Spleen (tissue), 11 donors: ENCODE results near the gene ZNF672. TPM values are rescaled to one million over a fixed set of nuclear protein-coding genes. Genes with fewer than 3 reads are reported as not detected.
A peak's percentile ranks its signal among the peaks of the same experiment; 100 is the strongest.

Experiments used
- DNase-seq: peaks from one replicate; pipeline ENCODE4 v3.0.0-alpha.2; 2020
- H3K27ac ChIP-seq, 8 donors: fragments of 200-600 bp; sonication (generic) in 7 of 8; 1 replicate in 4 of 8; 2 replicates in 4 of 8; pipeline versions ENCODE4 v1.5.0 to v1.8.0; 2016 to 2021; ENCODE audit warnings: inconsistent platforms in 4 of 8, mild to moderate bottlenecking in 4 of 8, moderate library complexity in 1 of 8
- H3K27me3 ChIP-seq, 7 donors: fragments of 200-600 bp; sonication (generic) in 6 of 7; replicated peaks in 1 of 7; 1 replicate in 4 of 7; 2 replicates in 3 of 7; pipeline versions ENCODE4 v1.5.0 to v1.8.0; 2016 to 2021; ENCODE audit warnings: inconsistent platforms in 3 of 7, mild to moderate bottlenecking in 1 of 7
- H3K36me3 ChIP-seq, 6 donors: fragments of 200-600 bp; sonication (generic) in 5 of 6; 1 replicate in 4 of 6; 2 replicates in 2 of 6; pipeline versions ENCODE4 v1.5.0 to v1.8.0; 2016 to 2021; ENCODE audit warnings: inconsistent platforms in 2 of 6
- H3K4me1 ChIP-seq, 6 donors: fragments of 200-600 bp; sonication (generic) in 5 of 6; 1 replicate in 3 of 6; 2 replicates in 3 of 6; pipeline versions ENCODE4 v1.5.0 to v1.8.0; 2016 to 2021; ENCODE audit warnings: inconsistent platforms in 3 of 6
- H3K4me3 ChIP-seq, 8 donors: fragments of 200-600 bp; sonication (generic) in 7 of 8; 1 replicate in 4 of 8; 2 replicates in 4 of 8; pipeline versions ENCODE4 v1.5.0 to v1.8.0; 2016 to 2021; ENCODE audit warnings: inconsistent platforms in 4 of 8, mild to moderate bottlenecking in 4 of 8, moderate library complexity in 2 of 8
- H3K9me3 ChIP-seq, 8 donors: fragments of 200-600 bp; sonication (generic) in 7 of 8; 1 replicate in 4 of 8; 2 replicates in 4 of 8; pipeline versions ENCODE4 v1.5.0 to v1.8.0; 2016 to 2021; ENCODE audit warnings: inconsistent platforms in 4 of 8
- POLR2A ChIP-seq, 3 donors: fragments of 450-650 bp; IDR thresholded peaks; one replicate each; pipeline ENCODE4 v1.5.1; 2017; ENCODE audit warnings: antibody characterized with exemption in 3 of 3, mild to moderate bottlenecking in 1 of 3
- POLR2AphosphoS5 ChIP-seq, 3 donors: sonication (generic); formaldehyde crosslinking; IDR thresholded peaks; one replicate each; pipeline ENCODE4 v1.5.1; 2017; ENCODE audit warnings: antibody characterized with exemption in 3 of 3
- WGBS, 5 donors: extraction: QIAGEN DNeasy Blood & Tissue Kit in 3 of 5; methylation state at CpG; one replicate each; pipeline versions ENCODE4 v1.1.5 to v1.1.7; 2013 to 2018; 5-methylcytosine and 5-hydroxymethylcytosine counted together
- intact Hi-C: fragments of 100-400 bp; cut with DNase I; formaldehyde crosslinking; loops from one replicate; pipeline ENCODE4 v1.15.0; 2023; ENCODE audit warnings: low total_unique reads
- polyA plus RNA-seq, 3 donors: library from polyadenylated mRNA; stranded (reverse); fragments of 200-250 nt; gene quantifications; one replicate each; pipeline ENCODE4 v1.2.1, GENCODE V29; 2013
- total RNA-seq, 7 donors: library from RNA; depleted of rRNA in 3 of 7; stranded (reverse); fragments of >200 nt in 3 of 7; fragmentation: NEBNext Ultra II Directional in 4 of 7; extraction: Animal tissue kit (Norgen Biotek cat#: 25700) in 4 of 7; gene quantifications; one replicate each; pipeline versions ENCODE4 v1.1.0 to v1.2.1, GENCODE V29; 2016 to 2021
- TF ChIP-seq, protein P1 (sequence below), 11 experiments: fragments of 200-600 bp in 7 of 11; fragments of 450-650 bp in 4 of 11; sonication (generic) in 4 of 11; IDR thresholded peaks in 8 of 11; conservative IDR thresholded peaks in 3 of 11; 1 replicate in 7 of 11; 2 replicates in 4 of 11; pipeline versions ENCODE4 v1.4.0 to v1.8.0; 2016 to 2021; ENCODE audit warnings: antibody characterized with exemption in 11 of 11, inconsistent platforms in 4 of 11, mild to moderate bottlenecking in 1 of 11
- donor health status: healthy with polysubstance abuse.
- donor health status: DM: no; HTN: no; CAD: no; lungs with moderate emphysema.
- donor health status: DM: no; HTN: no; CAD: no.
- donor health status: Bipolar disorder and iron deficiency.
- donor health status: healthy.
- donor health status: DM: no; HTN: no; CAD: no.
- donor health status: DM: yes; HTN: yes; CAD: no.

ZNF672 gene
- total and polyA plus RNA-seq, 10 donors: 13.2 to 43.1 (median 36.1) TPM

DNA sequence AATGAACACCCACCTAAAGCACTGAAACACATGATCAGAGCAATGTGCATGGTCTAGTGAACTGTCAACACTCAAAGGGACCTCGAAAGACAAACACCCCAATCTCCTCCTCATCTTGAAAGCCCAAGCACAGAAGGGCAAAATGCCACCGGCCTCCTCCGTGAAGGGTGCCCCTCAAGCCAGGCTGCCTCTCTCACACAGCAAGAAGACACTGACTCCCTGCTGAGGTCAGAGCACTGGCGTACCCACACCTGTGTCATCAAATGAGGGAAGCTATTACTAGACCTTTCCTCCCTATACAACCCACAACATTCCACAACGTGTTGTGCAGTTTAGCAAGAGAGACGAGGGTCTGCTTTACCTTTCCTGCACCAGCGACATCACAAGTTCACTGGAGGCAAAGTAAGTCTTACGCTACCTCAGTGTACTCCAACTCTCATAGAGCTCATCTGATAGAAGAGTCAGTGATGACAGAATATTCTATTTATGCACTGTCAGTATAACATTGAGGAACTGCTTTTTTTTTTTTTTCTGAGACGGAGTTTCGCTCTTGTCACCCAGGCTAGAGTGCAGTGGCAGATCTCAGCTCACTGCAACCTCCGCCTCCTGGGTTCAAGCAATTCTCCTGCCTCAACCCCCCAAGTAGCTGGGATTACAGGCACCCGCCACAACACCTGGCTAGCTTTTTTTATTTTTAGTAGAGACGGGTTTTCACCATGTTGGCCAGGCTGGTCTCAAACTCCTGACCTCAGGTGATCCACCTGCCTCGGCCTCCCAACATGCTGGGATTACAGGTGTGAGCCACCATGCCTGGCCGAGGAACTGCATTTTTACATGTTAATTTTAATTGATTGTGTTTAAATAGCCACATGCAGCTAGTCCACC, 15.6 kb upstream of the ZNF672 start:
- H3K36me3 ChIP-seq: peaks cover 0 to 64% (median 16%) of the 10 kb centered on the region in 6 donors
- H3K4me3 ChIP-seq: peak overlapping the region in 4 of 8 donors; percentile 4 to 92 (median 36)
- DNase-seq: peak; percentile 72
- WGBS, 5 donors: 67 to 79% (median 72%) methylated on average over 15 of the region's 15 CpGs
- TF ChIP-seq POLR2AphosphoS5 (IDR thresholded peaks at IDR 0.05): peak in 1 of 3 donors; percentile 12
- no peak for TF ChIP-seq POLR2A (IDR thresholded peaks at IDR 0.05)
- intact Hi-C loops: no loop called here
- H3K27me3 ChIP-seq: no peaks in the 10 kb centered on the region
- peak overlapping the region in 7 of 8 donors; percentile 34 to 98 (median 79) for H3K27ac ChIP-seq
- H3K4me1 ChIP-seq: peaks cover 42 to 90% (median 87%) of the 10 kb centered on the region in 6 donors
- no peaks in the 10 kb centered on the region for H3K9me3 ChIP-seq

DNA sequence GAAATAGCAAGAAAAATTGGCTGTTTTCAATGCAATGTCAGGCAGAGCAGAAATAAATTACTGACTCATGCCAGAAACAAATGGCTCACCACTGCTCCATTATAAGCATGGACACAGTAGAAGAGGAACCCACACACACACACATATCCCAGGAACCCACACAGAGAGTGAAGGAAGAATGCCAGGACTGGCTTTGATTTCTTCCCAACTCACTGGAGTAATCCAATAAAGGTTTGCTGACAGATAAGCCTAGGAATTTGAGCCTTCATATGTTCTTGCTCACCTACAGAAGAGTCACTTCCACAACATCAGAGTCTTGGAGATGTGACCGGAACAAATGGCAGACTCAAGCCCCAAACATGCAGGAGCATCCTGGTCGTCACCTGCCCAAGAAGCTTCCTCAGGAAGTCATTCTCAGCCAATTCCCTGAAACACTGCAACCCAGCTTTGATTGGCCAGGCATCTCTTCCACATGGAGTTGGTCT, 14.5 kb upstream of the ZNF672 start:
- no peaks in the 10 kb centered on the region for H3K9me3 ChIP-seq
- H3K27ac ChIP-seq: peak overlapping the region in 3 of 8 donors; percentile 60 to 98 (median 96)
- H3K36me3 ChIP-seq: peaks cover 0 to 58% (median 16%) of the 10 kb centered on the region in 6 donors
- peak overlapping the region in 4 of 8 donors; percentile 4 to 92 (median 70) for H3K4me3 ChIP-seq
- WGBS, 5 donors: 65 to 88% (median 72%) methylated on average over 2 of the region's 2 CpGs
- H3K27me3 ChIP-seq: no peaks in the 10 kb centered on the region
- peaks cover 37 to 88% (median 77%) of the 10 kb centered on the region in 6 donors for H3K4me1 ChIP-seq
- DNase-seq: no peak
- TF ChIP-seq, protein P1, sequence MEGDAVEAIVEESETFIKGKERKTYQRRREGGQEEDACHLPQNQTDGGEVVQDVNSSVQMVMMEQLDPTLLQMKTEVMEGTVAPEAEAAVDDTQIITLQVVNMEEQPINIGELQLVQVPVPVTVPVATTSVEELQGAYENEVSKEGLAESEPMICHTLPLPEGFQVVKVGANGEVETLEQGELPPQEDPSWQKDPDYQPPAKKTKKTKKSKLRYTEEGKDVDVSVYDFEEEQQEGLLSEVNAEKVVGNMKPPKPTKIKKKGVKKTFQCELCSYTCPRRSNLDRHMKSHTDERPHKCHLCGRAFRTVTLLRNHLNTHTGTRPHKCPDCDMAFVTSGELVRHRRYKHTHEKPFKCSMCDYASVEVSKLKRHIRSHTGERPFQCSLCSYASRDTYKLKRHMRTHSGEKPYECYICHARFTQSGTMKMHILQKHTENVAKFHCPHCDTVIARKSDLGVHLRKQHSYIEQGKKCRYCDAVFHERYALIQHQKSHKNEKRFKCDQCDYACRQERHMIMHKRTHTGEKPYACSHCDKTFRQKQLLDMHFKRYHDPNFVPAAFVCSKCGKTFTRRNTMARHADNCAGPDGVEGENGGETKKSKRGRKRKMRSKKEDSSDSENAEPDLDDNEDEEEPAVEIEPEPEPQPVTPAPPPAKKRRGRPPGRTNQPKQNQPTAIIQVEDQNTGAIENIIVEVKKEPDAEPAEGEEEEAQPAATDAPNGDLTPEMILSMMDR (IDR thresholded peaks at IDR 0.05 in 8 of 11, conservative IDR thresholded peaks at IDR 0.05 in 3 of 11): no peak
- TF ChIP-seq POLR2A (IDR thresholded peaks at IDR 0.05): no peak
- no peak for TF ChIP-seq POLR2AphosphoS5 (IDR thresholded peaks at IDR 0.05)
- intact Hi-C loops: no loop called here

DNA sequence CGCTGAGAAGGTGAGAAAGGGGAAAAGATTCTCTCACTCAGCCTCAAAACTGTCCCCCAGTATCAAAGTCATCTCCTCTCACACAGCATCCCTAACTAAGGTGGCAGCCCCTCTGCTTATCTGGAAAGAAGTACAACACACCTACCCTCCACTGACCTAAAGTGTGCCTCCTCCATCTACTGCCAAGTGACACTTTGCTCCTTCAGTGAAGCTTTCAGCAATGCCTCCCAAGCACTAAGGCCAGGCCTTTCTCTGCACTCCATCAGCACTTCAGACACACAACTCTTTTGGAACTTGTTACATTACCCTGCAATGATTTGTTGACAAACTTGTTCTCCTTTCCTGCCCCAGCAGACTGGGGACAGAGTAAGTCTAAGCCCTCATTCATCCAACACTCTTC, 13.7 kb upstream of the ZNF672 start:
- no peaks in the 10 kb centered on the region for H3K27me3 ChIP-seq
- peaks cover 0 to 54% (median 16%) of the 10 kb centered on the region in 6 donors for H3K36me3 ChIP-seq
- no peaks in the 10 kb centered on the region for H3K9me3 ChIP-seq
- no peak for DNase-seq
- WGBS, 5 donors: 86 to 100% (median 95%) methylated on average over 1 of the region's 1 CpG
- intact Hi-C loops: no loop called here
- peaks cover 37 to 88% (median 73%) of the 10 kb centered on the region in 6 donors for H3K4me1 ChIP-seq
- H3K4me3 ChIP-seq: peak overlapping the region in 7 of 8 donors; percentile 63 to 92 (median 69)
- TF ChIP-seq, protein P1 (IDR thresholded peaks at IDR 0.05 in 8 of 11, conservative IDR thresholded peaks at IDR 0.05 in 3 of 11): no peak
- TF ChIP-seq POLR2A (IDR thresholded peaks at IDR 0.05) (no peak), POLR2AphosphoS5 (IDR thresholded peaks at IDR 0.05) (no peak)
- peak overlapping the region in 4 of 8 donors; percentile 96 to 100 (median 98) for H3K27ac ChIP-seq

DNA sequence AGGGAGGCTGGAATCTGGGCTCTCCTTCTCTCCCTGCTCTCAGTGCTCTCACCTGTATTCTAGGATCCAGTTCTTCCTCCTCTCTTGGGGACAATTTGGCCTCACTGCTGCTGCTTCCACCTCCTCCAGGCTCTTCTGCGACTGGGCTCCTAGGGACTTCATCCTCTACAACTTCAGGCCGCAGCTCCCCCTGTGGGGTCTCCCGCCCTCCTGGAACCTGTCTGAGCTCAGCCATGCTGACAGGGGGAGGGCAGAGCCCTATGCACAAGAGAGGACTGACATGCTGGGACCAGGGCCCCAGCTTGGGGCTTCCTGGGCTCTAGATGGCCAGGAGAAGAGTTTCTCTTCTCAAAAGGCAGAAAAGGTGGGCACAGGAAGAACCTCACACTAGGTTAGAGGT, 13.3 kb upstream of the ZNF672 start:
- H3K4me3 ChIP-seq: peak overlapping the region in 7 of 8 donors; percentile 63 to 92 (median 69)
- TF ChIP-seq POLR2A (IDR thresholded peaks at IDR 0.05): no peak
- TF ChIP-seq, protein P1 (IDR thresholded peaks at IDR 0.05 in 8 of 11, conservative IDR thresholded peaks at IDR 0.05 in 3 of 11): no peak
- no peak for TF ChIP-seq POLR2AphosphoS5 (IDR thresholded peaks at IDR 0.05)
- H3K9me3 ChIP-seq: no peaks in the 10 kb centered on the region
- intact Hi-C loops: no loop called here
- H3K36me3 ChIP-seq: peaks cover 0 to 51% (median 16%) of the 10 kb centered on the region in 6 donors
- H3K4me1 ChIP-seq: peaks cover 37 to 85% (median 69%) of the 10 kb centered on the region in 6 donors
- peak overlapping the region in 5 of 8 donors; percentile 96 to 100 (median 99) for H3K27ac ChIP-seq
- peak; percentile 80 for DNase-seq
- 79 to 94% (median 88%) methylated on average over 3 of the region's 3 CpGs for WGBS, 5 donors
- no peaks in the 10 kb centered on the region for H3K27me3 ChIP-seq
